H1 (cell line): ENCODE data around the gene RNASE12. TPM values are rescaled to one million over a fixed set of nuclear protein-coding genes. Genes with fewer than 3 reads are reported as not detected.

Source experiments
- CTCF ChIA-PET: fragments of 300-600 bp; sonication (Branson Sonifier 250); formaldehyde crosslinking; loops from one replicate; lab custom pipeline; 2021; ENCODE audit not compliant: partially characterized antibody; lab: Charles Lee
- POLR2A ChIA-PET: fragments of 300-600 bp; sonication (Branson Sonifier 250); formaldehyde crosslinking; loops from one replicate; lab custom pipeline; 2021; ENCODE audit warnings: inconsistent platforms; ENCODE audit not compliant: partially characterized antibody; lab: Charles Lee
- DNase-seq, 2 experiments: peaks; one replicate each; pipeline versions ENCODE4 v3.0.0 to v3.0.0-alpha.2; 2010 to 2022; ENCODE audit warnings: low spot score in 2 of 2, low read depth in 1 of 2, mixed read lengths in 1 of 2
- FAIRE-seq: peaks from 2 replicates; lab custom pipeline; 2011; peaks lifted over from hg19 to GRCh38; lab: Jason Lieb, UNC
- H2AFZ ChIP-seq: 2 replicates; pipeline ENCODE4 v1.8.1; 2012; ENCODE audit warnings: low read length, inconsistent platforms
- H2AK5ac ChIP-seq: 2 replicates; pipeline ENCODE4 v1.6.1; 2013; ENCODE audit warnings: low read depth, low read length
- H2BK120ac ChIP-seq: replicated peaks from 2 replicates; pipeline ENCODE3; 2013; ENCODE audit warnings: low read depth, low read length, inconsistent platforms
- H2BK12ac ChIP-seq: 2 replicates; pipeline ENCODE4 v1.6.1; 2013; ENCODE audit warnings: low read depth, low read length
- H2BK15ac ChIP-seq: 2 replicates; pipeline ENCODE4 v1.6.1; 2013; ENCODE audit warnings: low read length
- H2BK20ac ChIP-seq: 2 replicates; pipeline ENCODE4 v1.6.1; 2013; ENCODE audit warnings: low read length
- H2BK5ac ChIP-seq: 2 replicates; pipeline ENCODE4 v1.6.1; 2013; ENCODE audit warnings: low read depth, low read length
- H3K14ac ChIP-seq: 2 replicates; pipeline ENCODE4 v1.6.1; 2013; ENCODE audit warnings: inconsistent platforms; ENCODE audit not compliant: insufficient read length
- H3K18ac ChIP-seq: 2 replicates; pipeline ENCODE4 v1.6.1; 2013; ENCODE audit warnings: low read length; ENCODE audit errors: extremely low read depth
- H3K23ac ChIP-seq: 2 replicates; pipeline ENCODE4 v1.6.1; 2013; ENCODE audit warnings: inconsistent platforms; ENCODE audit not compliant: insufficient read length
- H3K23me2 ChIP-seq: 2 replicates; pipeline ENCODE4 v1.6.1; 2013; ENCODE audit warnings: low read depth, low read length
- H3K27ac ChIP-seq: 2 replicates; pipeline ENCODE4 v1.6.1; 2011; ENCODE audit warnings: low read depth, low read length, inconsistent platforms
- H3K27me3 ChIP-seq, 4 experiments: replicated peaks in 1 of 4; 1 replicate in 1 of 4; 2 replicates in 3 of 4; pipeline versions ENCODE4 v1.6.1 to v1.8.1; 2011 to 2013; ENCODE audit warnings: low read length in 3 of 4, mild to moderate bottlenecking in 3 of 4, inconsistent platforms in 2 of 4, mixed read lengths in 2 of 4, moderate library complexity in 1 of 4; ENCODE audit not compliant: control insufficient read depth in 3 of 4, insufficient read depth in 3 of 4; ENCODE audit errors: extremely low read depth in 1 of 4
- H3K36me3 ChIP-seq, 4 experiments: 2 replicates each; pipeline versions ENCODE4 v1.6.1 to v1.8.1; 2011 to 2013; ENCODE audit warnings: mild to moderate bottlenecking in 4 of 4, low read length in 3 of 4, moderate library complexity in 2 of 4, control low read depth in 1 of 4, inconsistent platforms in 1 of 4; ENCODE audit not compliant: insufficient read depth in 4 of 4, control insufficient read depth in 2 of 4
- H3K4ac ChIP-seq: replicated peaks from 2 replicates; pipeline ENCODE3; 2013; ENCODE audit warnings: low read length, low read depth, mixed read lengths, inconsistent platforms; ENCODE audit not compliant: insufficient read length
- H3K4me1 ChIP-seq, 4 experiments: replicated peaks in 1 of 4; 1 replicate in 1 of 4; 2 replicates in 3 of 4; pipeline versions ENCODE4 v1.6.1 to v1.8.1; 2011 to 2013; ENCODE audit warnings: low read length in 3 of 4, inconsistent platforms in 2 of 4, mixed read lengths in 1 of 4; ENCODE audit not compliant: insufficient read depth in 4 of 4, control insufficient read depth in 3 of 4
- H3K4me2 ChIP-seq, 2 experiments: 2 replicates each; pipeline versions ENCODE4 v1.6.1 to v1.8.1; 2011 to 2013; ENCODE audit warnings: low read depth in 2 of 2, low read length in 2 of 2, control low read depth in 1 of 2, inconsistent platforms in 1 of 2, mild to moderate bottlenecking in 1 of 2; ENCODE audit not compliant: insufficient read depth in 1 of 2
- H3K4me3 ChIP-seq, 4 experiments: fragments of 200-600, 300-600 bp in 1 of 4; sonication (generic), shearing (Covaris generic), sonication (Bioruptor Twin) in 1 of 4; 2 replicates each; pipeline versions ENCODE4 v1.5.1 to v1.8.1; 2011 to 2016; ENCODE audit warnings: low read length in 4 of 4, low read depth in 3 of 4, control low read depth in 2 of 4, inconsistent platforms in 2 of 4, mild to moderate bottlenecking in 2 of 4, mixed read lengths in 1 of 4, moderate library complexity in 1 of 4; ENCODE audit not compliant: insufficient read depth in 2 of 4; ENCODE audit errors: extremely low read depth in 1 of 4
- H3K56ac ChIP-seq: replicated peaks from 2 replicates; pipeline ENCODE3; 2013; ENCODE audit warnings: low read depth, mild to moderate bottlenecking, mixed read lengths, low read length, inconsistent platforms; ENCODE audit not compliant: insufficient read length
- H3K79me1 ChIP-seq: 2 replicates; pipeline ENCODE4 v1.6.1; 2013; ENCODE audit warnings: low read depth, low read length, control low read depth
- H3K79me2 ChIP-seq, 2 experiments: 2 replicates each; pipeline versions ENCODE4 v1.6.1 to v1.8.1; 2012 to 2013; ENCODE audit warnings: low read length in 2 of 2, mild to moderate bottlenecking in 2 of 2, inconsistent platforms in 1 of 2; ENCODE audit not compliant: insufficient read depth in 2 of 2, control insufficient read depth in 1 of 2
- H3K9ac ChIP-seq, 4 experiments: replicated peaks in 1 of 4; 1 replicate in 1 of 4; 2 replicates in 3 of 4; pipeline versions ENCODE4 v1.6.1 to v1.8.1; 2011 to 2013; ENCODE audit warnings: low read depth in 3 of 4, low read length in 3 of 4, control low read depth in 2 of 4, mild to moderate bottlenecking in 2 of 4, moderate library complexity in 2 of 4, inconsistent platforms in 1 of 4; ENCODE audit errors: extremely low read depth in 1 of 4
- H3K9me3 ChIP-seq, 2 experiments: 2 replicates each; pipeline versions ENCODE4 v1.6.1 to v1.8.1; 2012 to 2013; ENCODE audit warnings: mild to moderate bottlenecking in 2 of 2, moderate library complexity in 2 of 2, control low read depth in 1 of 2, inconsistent platforms in 1 of 2, low read depth in 1 of 2, low read length in 1 of 2, mixed read lengths in 1 of 2; ENCODE audit not compliant: insufficient read depth in 2 of 2
- H4K20me1 ChIP-seq, 2 experiments: replicated peaks in 1 of 2; 2 replicates each; pipeline versions ENCODE3 to v1.8.1; 2011 to 2013; ENCODE audit warnings: inconsistent platforms in 2 of 2, low read length in 2 of 2, mild to moderate bottlenecking in 1 of 2; ENCODE audit not compliant: insufficient read depth in 2 of 2, control insufficient read depth in 1 of 2
- H4K5ac ChIP-seq: 2 replicates; pipeline ENCODE4 v1.6.1; 2013; ENCODE audit warnings: low read length, low read depth, mixed read lengths, inconsistent platforms; ENCODE audit not compliant: insufficient read length
- H4K8ac ChIP-seq: 2 replicates; pipeline ENCODE4 v1.8.0; 2013; ENCODE audit warnings: mild to moderate bottlenecking, moderate library complexity, low read length, inconsistent platforms; ENCODE audit not compliant: insufficient read depth; ENCODE audit errors: extremely low read depth
- H4K91ac ChIP-seq: replicated peaks from 2 replicates; pipeline ENCODE3; 2013; ENCODE audit warnings: low read length, mixed read lengths, inconsistent platforms; ENCODE audit not compliant: insufficient read length
- SP2 ChIP-seq: IDR thresholded peaks from 2 replicates; pipeline ENCODE4 v1.6.1; 2012; ENCODE audit warnings: mild to moderate bottlenecking, low read length, inconsistent platforms
- TCF12 ChIP-seq: IDR thresholded peaks from 2 replicates; pipeline ENCODE4 v1.6.1; 2011; ENCODE audit warnings: low read depth, mild to moderate bottlenecking, low read length
- WGBS, 2 experiments: shearing (Covaris generic) in 1 of 2; methylation state at CpG; one replicate each; pipeline versions ENCODE4 v1.1.6 to v1.1.7; 2013 to 2015; ENCODE audit warnings: low lambda C conversion rate in 2 of 2, mixed read lengths in 2 of 2, inconsistent platforms in 1 of 2, low coverage in 1 of 2, missing lambda C conversion rate in 1 of 2; ENCODE audit not compliant: insufficient replicate concordance in 2 of 2, insufficient coverage in 1 of 2, insufficient read length in 1 of 2; ENCODE audit errors: extremely low coverage in 1 of 2, missing lambda C conversion rate in 1 of 2; 5-methylcytosine and 5-hydroxymethylcytosine counted together
- polyA plus RNA-seq, 7 experiments: library from polyadenylated mRNA; depleted of rRNA in 3 of 7; stranded (reverse) in 5 of 7; unstranded in 2 of 7; fragments of >200 nt in 5 of 7; fragments of 200-250 nt in 2 of 7; gene quantifications; 1 replicate in 5 of 7; 2 replicates in 1 of 7; 4 replicates in 1 of 7; pipeline versions ENCODE4 v1.2.1 to v1.2.3, GENCODE V29; 2011 to 2013; ENCODE audit warnings: missing spikeins in 2 of 7, mixed read lengths in 2 of 7
- total RNA-seq: library from RNA; stranded (reverse); fragmentation: NEBNext Ultra II Directional; extraction: Animal tissue kit (Norgen Biotek cat#: 25700); gene quantifications from 2 replicates; pipeline ENCODE4 v1.2.1, GENCODE V29; 2021
- TF ChIP-seq, protein P1 (sequence below): IDR thresholded peaks from 2 replicates; pipeline ENCODE4 v1.6.1; 2011; ENCODE audit warnings: low read length, improper control_type of control experiment
- TF ChIP-seq, protein P2 (sequence below): IDR thresholded peaks from 2 replicates; pipeline ENCODE4 v1.6.1; 2012; ENCODE audit warnings: inconsistent platforms

Gene RNASE12
- total and polyA plus RNA-seq, 2 of the 8 experiments (the other 6 are each of a cell fraction or from before 2014, with no cell fraction given): not detected

DNA sequence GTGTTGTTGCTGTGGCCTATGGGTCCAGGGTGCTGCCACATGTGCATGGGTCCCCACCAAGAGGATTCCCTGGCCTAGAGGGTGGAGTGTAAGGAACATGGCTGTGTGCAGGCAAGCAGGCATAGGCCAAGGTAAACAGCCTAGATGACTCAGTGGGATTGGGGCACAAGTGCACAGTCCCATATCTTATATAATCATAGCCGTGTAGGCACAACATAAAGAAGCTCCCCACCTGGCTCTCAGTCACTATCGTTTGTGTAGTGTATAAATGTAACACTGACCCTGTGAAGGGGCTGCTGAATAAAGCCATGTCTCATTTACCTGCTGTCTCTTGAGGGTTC is 15.7 kb upstream of the RNASE12 start:
- Histone ChIP-seq H3K4ac (no peak overlapping the region), H4K20me1 (no peaks in the 10 kb centered on the region), H3K27me3 (no peaks in the 10 kb centered on the region), H2BK12ac (peak overlapping the region; percentile 53; the same call in 1 of the 2 replicates), H3K36me3 (no peaks in the 10 kb centered on the region), H2AFZ (no peak overlapping the region), H3K9me3 (no peaks in the 10 kb centered on the region), H2BK15ac (peak overlapping the region; percentile 83; the same call in 1 of the 2 replicates), H2BK20ac (no peak overlapping the region), H3K18ac (no peak overlapping the region), H3K23me2 (no peaks in the 10 kb centered on the region), H3K14ac (no peak overlapping the region), H4K5ac (no peak overlapping the region), H4K8ac (no peak overlapping the region), H3K27ac (no peak overlapping the region), H3K23ac (no peak overlapping the region), H3K4me1 (peaks cover 0 to 2% (median 0%) of the 10 kb centered on the region in 4 experiments; a peak in 1 of 7 replicates), H3K4me3 (no peak overlapping the region), H3K56ac (no peak overlapping the region), H2BK120ac (no peak overlapping the region), H3K79me1 (no peaks in the 10 kb centered on the region), H2AK5ac (no peak overlapping the region), H3K79me2 (no peaks in the 10 kb centered on the region), H3K9ac (no peak overlapping the region), H3K4me2 (no peak overlapping the region), H4K91ac (no peak overlapping the region), H2BK5ac (no peak overlapping the region)
- no peak for DNase-seq
- ChIA-PET CTCF (interaction anchor here (0.6 to 8.9 kb wide), 38 partner anchors 9 to 280 kb away, joined by 3 to 114 read pairs (median 4); partner anchors contain the start of genes APEX1, PNP, RNASE11 and RNASE12), POLR2A (interaction anchor here (0.6 to 7.8 kb wide), 6 partner anchors 10 to 301 kb away, joined by 3 to 49 read pairs (median 4); partner anchors contain the start of genes APEX1, OSGEP and PNP)
- FAIRE-seq: no peak
- WGBS, 2 experiments: 80% methylated on average over 2 of the region's 2 CpGs; no CpG with 5 or more reads in 1 of the 2 experiments
- TF ChIP-seq TCF12 (no peak), SP2 (no peak)
- TF ChIP-seq, protein P1, sequence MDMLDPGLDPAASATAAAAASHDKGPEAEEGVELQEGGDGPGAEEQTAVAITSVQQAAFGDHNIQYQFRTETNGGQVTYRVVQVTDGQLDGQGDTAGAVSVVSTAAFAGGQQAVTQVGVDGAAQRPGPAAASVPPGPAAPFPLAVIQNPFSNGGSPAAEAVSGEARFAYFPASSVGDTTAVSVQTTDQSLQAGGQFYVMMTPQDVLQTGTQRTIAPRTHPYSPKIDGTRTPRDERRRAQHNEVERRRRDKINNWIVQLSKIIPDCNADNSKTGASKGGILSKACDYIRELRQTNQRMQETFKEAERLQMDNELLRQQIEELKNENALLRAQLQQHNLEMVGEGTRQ: no peak
- TF ChIP-seq, protein P2, sequence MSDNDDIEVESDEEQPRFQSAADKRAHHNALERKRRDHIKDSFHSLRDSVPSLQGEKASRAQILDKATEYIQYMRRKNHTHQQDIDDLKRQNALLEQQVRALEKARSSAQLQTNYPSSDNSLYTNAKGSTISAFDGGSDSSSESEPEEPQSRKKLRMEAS: no peak
